ENCODE data around the gene NINJ1.
"Not testable (repeated sequence)": the region's sequence is repeated elsewhere in the genome, so short reads cannot be mapped to it uniquely, and the experiment has no call there.

The NINJ1 gene

GRCh38 chr9:93148721-93149120, 14.7 kb upstream of the NINJ1 start:
- no peak for DNase-seq (ENCODE audit: extremely low read depth, low read depth)
- TF ChIP-seq, protein P1, sequence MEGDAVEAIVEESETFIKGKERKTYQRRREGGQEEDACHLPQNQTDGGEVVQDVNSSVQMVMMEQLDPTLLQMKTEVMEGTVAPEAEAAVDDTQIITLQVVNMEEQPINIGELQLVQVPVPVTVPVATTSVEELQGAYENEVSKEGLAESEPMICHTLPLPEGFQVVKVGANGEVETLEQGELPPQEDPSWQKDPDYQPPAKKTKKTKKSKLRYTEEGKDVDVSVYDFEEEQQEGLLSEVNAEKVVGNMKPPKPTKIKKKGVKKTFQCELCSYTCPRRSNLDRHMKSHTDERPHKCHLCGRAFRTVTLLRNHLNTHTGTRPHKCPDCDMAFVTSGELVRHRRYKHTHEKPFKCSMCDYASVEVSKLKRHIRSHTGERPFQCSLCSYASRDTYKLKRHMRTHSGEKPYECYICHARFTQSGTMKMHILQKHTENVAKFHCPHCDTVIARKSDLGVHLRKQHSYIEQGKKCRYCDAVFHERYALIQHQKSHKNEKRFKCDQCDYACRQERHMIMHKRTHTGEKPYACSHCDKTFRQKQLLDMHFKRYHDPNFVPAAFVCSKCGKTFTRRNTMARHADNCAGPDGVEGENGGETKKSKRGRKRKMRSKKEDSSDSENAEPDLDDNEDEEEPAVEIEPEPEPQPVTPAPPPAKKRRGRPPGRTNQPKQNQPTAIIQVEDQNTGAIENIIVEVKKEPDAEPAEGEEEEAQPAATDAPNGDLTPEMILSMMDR (IDR thresholded peaks at IDR 0.05; ENCODE audit: low read depth, low read length): no peak

- TF ChIP-seq, protein P1 (IDR thresholded peaks at IDR 0.05; ENCODE audit: low read depth, low read length): no peak
- DNase-seq (ENCODE audit: extremely low read depth, low read depth): no peak
Observed at GRCh38 chr9:93147632-93148031, 13.6 kb upstream of the NINJ1 start.

- DNase-seq (ENCODE audit: extremely low read depth, low read depth): not testable (repeated sequence)
Observed at GRCh38 chr9:93146696-93147095, 12.6 kb upstream of the NINJ1 start.

- TF ChIP-seq, protein P1 (IDR thresholded peaks at IDR 0.05; ENCODE audit: low read depth, low read length): no peak
- DNase-seq (ENCODE audit: extremely low read depth, low read depth): no peak
Observed at GRCh38 chr9:93143830-93144530, 9.9 kb upstream of the NINJ1 start.

DNA sequence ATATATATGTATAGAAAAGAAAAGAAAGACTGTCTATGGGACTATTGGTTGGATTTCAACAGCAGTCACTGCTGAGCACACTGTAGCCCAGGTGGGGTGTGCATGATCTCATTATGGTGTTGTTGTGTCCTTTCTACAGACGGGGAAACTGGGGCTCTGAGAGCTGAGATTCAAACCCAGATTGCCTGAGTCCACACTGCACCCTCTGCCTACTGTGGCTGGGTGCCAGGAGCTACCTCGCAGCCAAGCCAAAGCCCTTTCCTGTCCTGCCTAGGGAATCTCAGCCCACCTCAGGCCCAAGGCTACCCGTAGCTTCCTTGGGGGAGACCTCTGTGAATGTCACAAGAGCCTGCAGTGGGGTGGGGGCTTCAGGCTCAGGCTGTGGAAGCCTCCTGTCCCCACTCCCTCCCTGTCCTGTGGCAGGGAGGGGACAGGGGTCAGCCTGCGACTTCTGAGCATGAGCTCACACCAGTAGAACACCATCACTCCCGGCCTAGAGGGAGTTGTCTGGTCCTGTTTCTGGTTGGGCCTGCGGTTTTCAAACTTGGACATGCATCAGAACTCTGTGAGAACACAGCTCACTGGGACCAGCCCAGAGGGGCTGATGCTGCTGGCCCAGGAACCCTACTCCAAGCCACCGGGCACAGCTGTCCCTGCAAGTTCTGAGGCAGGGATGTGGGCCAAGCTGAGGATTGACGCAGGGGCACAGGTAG, 7.9 kb upstream of the NINJ1 start:
- TF ChIP-seq, protein P1 (IDR thresholded peaks at IDR 0.05; ENCODE audit: low read depth, low read length): no peak
- DNase-seq (ENCODE audit: extremely low read depth, low read depth): no peak

- TF ChIP-seq, protein P1 (IDR thresholded peaks at IDR 0.05; ENCODE audit: low read depth, low read length): no peak
- DNase-seq (ENCODE audit: extremely low read depth, low read depth): no peak
Observed at GRCh38 chr9:93139365-93140182, 5.5 kb upstream of the NINJ1 start.

- DNase-seq (ENCODE audit: extremely low read depth, low read depth): no peak
Observed at GRCh38 chr9:93138171-93138764, 4.2 kb upstream of the NINJ1 start.

More at GRCh38 chr9:93138171-93138764, 4.2 kb upstream of the NINJ1 start:
- TF ChIP-seq, protein P1 (IDR thresholded peaks at IDR 0.05; ENCODE audit: low read depth, low read length): no peak
